Breast epithelium (tissue), 3 donors: ENCODE measurements around the gene BBX.

Experiments used
- POLR2A ChIP-seq: fragments of 450-650 bp; IDR thresholded peaks from one replicate; pipeline ENCODE4 v1.6.1; 2016; ENCODE audit warnings: antibody characterized with exemption, mild to moderate bottlenecking, moderate library complexity
- POLR2AphosphoS5 ChIP-seq, 3 donors: sonication (generic); formaldehyde crosslinking; IDR thresholded peaks; one replicate each; pipeline ENCODE4 v1.6.1; 2017; ENCODE audit warnings: antibody characterized with exemption in 3 of 3
- TF ChIP-seq, protein P1 (sequence below), 3 donors: fragments of 450-650 bp; IDR thresholded peaks; one replicate each; pipeline ENCODE4 v1.5.1; 2016 to 2017; ENCODE audit warnings: antibody characterized with exemption in 3 of 3, mild to moderate bottlenecking in 3 of 3, moderate library complexity in 3 of 3

DNA sequence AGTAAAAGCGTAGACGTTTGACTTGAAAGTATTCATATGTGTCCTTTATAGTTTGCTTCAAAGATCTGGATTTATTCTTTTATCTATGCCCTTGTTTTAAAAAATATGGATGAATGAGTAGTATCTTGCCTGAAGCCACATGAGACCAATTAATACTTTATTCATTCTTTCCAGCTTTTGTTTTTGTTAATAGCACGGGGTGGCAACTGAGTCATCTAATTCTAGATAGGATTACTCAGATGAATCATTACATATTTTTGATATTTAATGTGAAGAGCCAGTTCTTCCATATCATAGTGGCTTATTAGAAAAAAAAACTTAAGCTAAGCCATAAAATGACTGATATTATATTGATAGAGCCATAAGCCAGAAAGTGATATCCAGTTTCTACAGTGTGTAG is 121.9 kb downstream of the BBX start:
- no peak for TF ChIP-seq POLR2AphosphoS5 (IDR thresholded peaks at IDR 0.05)
- no peak for TF ChIP-seq POLR2A
- TF ChIP-seq, protein P1, sequence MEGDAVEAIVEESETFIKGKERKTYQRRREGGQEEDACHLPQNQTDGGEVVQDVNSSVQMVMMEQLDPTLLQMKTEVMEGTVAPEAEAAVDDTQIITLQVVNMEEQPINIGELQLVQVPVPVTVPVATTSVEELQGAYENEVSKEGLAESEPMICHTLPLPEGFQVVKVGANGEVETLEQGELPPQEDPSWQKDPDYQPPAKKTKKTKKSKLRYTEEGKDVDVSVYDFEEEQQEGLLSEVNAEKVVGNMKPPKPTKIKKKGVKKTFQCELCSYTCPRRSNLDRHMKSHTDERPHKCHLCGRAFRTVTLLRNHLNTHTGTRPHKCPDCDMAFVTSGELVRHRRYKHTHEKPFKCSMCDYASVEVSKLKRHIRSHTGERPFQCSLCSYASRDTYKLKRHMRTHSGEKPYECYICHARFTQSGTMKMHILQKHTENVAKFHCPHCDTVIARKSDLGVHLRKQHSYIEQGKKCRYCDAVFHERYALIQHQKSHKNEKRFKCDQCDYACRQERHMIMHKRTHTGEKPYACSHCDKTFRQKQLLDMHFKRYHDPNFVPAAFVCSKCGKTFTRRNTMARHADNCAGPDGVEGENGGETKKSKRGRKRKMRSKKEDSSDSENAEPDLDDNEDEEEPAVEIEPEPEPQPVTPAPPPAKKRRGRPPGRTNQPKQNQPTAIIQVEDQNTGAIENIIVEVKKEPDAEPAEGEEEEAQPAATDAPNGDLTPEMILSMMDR (IDR thresholded peaks at IDR 0.05) = no peak
